ENCODE measurements around the gene FUCA2.
A peak's percentile ranks its signal among the peaks of the same experiment; 100 is the strongest.
"Not testable (repeated sequence)": the region's sequence is repeated elsewhere in the genome, so short reads cannot be mapped to it uniquely, and the experiment has no call there.

The FUCA2 gene

DNA sequence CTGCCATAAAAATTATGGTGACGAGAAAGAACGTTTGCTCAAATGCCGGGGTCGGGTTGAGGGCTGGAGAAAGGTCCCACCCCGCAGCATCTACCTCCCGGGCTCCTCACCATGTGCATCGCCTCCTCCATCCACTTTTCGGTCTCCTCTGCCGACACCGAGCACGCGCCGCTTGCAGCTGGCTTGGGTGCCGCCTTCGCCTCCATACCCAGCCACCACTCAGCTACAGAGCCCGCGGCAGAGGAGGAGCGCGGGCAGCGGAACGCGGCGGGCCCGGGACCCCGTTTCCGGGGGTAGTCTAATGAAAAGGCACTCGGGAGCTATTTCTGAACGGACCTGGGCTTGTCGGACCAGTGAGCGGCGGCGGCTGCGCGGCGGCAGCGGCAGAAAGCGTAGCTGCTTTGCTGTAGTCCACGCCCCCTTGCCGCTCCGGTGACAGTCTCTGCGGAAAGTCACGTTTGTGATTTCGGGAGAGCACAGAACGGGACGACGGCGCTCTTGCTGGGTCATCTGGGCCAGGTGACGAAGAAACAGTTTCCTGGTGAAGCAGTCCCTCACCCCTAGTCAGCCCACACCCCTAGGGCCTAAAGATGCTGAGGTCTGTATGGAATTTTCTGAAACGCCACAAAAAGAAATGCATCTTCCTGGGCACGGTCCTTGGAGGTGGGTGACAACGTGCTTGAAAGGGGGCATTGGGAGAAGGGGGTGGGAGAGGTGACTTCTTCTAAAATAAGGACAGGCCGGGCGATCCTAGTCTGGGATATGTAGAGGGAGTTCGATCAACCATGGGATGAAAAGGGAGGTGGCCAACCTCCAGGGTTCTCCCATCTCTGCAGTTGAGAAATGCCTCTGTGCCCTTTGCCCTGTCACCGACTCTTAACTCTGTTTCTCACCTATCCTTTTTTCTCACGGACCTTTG, 60.8 kb downstream of the FUCA2 start, which contains the start of the genes ADAT2 and PEX3:
Gene ADAT2 (minus strand): TSS at position 243 of the 919 bp plus-strand sequence. CDS start 37 bp downstream, at position 206.
Gene PEX3 (plus strand): TSS at position 353 of the 919 bp plus-strand sequence. CDS start 238 bp downstream, at position 591.
- TF ChIP-seq ZNF274 (IDR thresholded peaks at IDR 0.05; ENCODE audit: low read depth, low read length), result no peak
- peak within 1 kb of the TSS; percentile 75 for H3K4me3 ChIP-seq (ENCODE audit: low read length)

DNA sequence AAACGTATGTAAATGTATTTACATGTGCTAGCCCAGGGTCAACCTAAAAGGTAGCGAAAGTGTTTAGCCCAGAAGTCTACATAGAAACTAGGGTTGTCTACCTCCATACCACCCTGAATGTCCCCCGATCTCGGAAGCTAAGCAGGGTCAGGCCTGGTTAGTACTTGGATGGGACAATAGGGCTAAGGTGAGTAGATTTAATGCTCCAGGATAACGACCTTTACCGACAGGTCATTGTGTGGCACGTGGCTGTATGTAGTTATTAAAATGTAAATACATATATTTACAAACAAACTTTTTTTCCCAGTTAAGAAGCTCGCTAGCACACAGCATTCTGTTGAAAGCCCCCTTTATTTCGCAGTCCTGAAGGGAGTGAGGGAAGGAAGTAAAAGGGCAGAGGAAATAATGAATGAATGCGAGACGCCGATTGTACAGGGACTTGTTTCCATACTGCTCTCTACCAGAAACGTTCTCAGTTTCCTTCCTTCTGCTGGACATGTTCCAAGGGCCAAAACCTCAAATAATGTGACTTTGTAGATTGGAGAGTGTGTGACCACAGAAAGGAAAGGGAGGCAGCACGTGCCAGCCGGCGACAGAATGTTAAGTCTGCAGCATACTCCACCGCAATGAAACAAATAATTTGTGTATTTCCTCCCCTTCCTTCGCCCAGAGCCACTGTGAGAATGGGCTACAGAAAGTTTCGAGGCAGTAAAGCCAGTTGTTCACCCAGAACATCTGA, 61.6 kb downstream of the FUCA2 start:
- TF ChIP-seq ZNF274 (IDR thresholded peaks at IDR 0.05; ENCODE audit: low read depth, low read length), result no peak
- H3K4me3 ChIP-seq (ENCODE audit: low read length), result peak overlapping the region; percentile 75

DNA sequence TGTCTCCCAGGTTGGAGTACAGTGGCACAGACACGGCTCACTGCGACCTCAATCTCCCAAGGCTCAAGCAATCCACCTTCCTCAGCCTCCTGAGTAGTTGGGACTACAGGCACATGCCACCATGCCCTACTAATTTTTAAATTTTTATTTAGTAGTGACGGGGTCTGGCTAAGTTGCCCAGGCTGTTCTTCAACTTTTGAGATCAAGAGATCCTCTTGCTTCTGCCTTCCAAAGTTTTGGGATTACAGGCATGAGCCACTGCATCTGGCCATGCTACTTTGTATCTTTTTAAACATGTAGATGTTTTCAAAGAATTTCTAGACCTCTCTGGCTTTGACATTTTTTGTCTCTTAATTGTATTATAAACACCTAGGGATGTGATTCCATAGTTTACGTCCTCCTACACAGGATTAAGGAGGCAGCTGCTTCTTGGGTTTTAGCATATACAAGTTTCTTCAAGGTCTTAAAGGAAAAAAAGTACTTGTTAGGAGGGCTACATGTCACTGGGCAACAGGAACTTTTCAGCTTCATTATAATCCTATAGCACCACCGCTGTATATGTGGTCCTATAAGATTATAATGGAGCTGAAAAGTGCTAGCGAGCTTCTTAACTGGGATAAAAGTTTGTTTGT, 62.3 kb downstream of the FUCA2 start:
- H3K4me3 ChIP-seq (ENCODE audit: low read length), result peak overlapping the region; percentile 75
- no peak for TF ChIP-seq ZNF274 (IDR thresholded peaks at IDR 0.05; ENCODE audit: low read depth, low read length)

DNA sequence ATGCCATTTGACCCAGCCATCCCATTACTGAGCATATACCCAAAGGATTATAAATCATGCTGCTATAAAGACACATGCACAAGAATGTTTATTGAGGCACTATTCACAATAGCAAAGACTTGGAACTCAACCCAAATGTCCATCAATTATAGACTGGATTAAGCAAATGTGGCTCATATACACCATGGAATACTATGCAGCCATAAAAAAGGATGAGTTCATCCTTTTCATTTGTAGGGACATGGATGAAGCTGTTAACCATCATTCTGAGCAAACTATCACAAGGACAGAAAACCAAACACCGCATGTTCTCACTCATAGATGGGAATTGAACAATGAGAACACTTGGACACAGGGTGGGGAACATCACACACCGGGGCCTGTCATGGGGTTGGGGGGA, 63.7 kb downstream of the FUCA2 start:
- H3K4me3 ChIP-seq (ENCODE audit: low read length), result not testable (repeated sequence)
